Measurements from ENCODE around the gene FIBP.

The FIBP gene

DNA sequence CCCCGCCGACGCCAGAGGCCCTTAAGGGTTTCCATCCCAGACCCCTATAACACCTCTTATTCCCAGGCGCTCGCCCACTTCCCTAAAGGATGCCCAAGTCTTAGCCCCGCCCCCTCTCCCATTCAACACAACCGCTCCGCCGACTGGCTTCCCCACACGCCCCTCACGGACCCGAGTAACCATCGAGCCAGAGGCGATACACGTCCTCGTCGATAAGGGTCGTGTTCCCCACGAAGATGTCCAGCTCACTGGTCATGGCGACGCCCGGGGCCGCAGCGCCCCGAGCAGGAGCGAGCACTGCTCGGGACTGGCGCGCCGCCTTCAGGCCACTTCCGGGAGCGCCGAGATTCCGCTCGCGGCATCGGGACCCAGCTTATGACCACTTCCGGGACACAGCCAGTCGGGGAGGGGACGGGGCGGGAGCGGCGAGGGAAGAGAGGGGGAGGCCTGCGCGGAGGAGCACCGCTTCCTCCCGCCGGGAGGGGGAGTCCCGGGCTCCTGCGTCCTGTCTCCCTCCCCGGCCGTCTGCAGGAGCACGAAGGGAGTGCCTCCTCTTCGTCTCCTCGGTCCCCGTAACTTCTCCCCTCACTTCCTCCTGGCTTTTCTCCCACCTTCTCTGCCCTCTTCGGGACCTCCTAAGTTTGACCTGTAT is at the start of gene FIBP:
Gene FIBP, minus strand, starts transcription at position 309 of the 652 bp plus-strand sequence. Its CDS starts 53 bp downstream, at position 256.
- peak; percentile 61 to 98 (median 95) for DNase-seq

DNA sequence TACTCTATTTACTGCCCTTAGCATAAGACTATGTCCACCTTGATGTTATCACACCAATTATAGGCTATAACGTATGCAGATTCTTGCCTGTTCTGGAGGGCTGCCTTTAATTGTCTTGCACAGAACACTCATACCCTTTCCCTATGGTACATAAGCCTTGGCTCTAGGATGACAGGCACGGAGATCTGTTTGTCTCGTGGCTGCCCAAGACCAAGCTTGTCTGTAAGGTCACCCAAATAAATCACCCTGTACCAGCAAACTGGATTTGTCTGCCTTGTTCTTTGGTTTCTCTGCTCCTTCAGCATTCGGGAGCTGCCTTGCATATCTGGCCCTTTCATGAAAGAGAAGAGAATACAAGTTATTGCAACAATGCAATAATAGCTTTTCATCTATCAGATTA is 49.5 kb upstream of the FIBP start:
- DNase-seq: no peak

DNA sequence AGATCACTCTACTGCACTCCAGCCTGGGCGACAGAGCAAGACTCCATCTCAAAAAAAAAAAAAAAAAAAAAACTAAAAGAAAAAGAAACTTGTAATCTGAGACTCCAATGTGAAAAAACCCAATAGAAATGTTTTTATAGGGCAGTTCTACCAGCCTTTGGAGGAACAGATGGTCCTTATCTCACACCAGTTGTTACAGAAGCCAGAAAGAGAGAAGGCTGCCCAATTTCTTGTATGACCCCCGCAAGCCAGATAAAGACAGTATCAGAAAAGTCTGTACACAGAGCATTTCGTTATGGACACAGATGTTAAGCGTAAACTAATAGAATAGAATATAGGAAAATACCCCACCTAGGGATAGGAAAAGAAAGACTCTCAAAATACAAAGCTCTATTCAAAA is 45.7 kb upstream of the FIBP start:
- DNase-seq: no peak

DNA sequence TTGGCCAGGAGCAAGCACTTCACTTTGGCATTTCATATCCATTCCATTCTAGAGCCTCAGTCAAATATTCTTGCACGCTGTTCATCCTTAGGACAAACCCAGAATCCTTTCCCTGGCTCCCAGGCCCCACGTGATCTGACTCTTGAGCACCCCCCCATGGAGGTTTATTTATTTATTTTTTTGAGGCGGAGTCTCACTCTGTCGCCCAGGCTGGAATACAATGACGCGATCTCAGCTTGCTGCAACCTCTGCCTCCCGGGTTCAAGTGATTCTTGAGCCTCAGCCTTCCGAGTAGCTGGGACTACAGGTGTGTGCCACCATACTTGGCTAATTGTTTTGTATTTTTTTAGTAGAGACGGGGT is 44.3 kb upstream of the FIBP start:
- DNase-seq: no peak

DNA sequence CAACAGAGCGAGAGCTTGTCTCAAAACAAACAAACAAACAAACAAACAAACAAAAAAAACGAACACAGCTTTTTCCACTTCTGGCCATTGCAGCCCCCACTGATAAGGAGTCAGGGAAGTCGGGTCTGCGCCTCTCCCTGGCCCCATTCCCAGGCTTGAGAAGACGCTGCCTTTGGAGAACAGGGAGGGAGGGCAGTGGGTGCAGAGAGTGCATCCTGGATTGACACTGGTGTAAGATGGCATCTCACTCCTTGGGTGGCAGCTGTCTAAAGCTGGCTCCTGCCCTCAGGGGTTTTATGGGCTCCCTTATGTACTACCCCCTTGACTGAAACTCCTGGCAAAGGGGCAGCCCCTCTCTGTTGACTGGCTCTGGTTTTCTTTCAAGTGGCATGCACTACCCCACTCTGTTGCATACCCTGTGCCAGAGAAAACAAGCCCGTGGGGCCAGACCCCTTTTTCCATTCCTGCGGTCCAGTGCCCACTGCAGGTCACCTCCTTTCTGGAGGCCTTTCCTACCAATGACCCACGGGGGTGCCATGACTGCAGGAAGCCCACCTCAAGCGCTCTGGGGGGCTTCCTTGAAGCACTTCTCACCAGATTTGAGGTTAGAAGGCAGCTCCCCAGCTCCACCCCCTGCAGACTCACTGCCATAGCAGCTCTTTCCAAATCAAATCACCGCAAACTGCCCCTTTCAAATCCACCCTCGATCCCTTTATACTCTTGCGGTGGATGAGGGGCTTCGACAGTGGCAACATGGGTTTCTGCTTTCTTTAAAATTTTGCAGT is 43.7 kb upstream of the FIBP start:
- no peak for DNase-seq

DNA sequence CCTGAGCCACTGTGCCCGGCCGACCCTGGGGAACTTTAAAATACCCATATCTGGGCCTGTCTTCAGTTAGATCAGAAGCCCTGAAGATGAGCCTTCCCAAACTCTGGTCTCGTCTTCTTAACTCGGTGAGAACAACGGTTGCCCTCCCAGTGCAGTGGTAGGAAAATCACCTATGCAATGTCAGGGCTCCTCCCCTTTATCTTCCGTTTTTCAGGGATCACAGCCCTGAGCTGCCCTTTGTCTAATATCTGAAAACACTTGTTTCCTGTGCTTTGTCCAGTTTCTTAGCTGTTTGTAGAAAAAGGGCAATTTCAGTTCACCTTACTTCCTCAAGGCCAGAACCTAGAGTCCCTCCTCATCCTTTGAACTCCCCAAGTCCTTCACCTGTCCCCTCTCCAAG is 40.4 kb upstream of the FIBP start:
- DNase-seq: no peak

DNA sequence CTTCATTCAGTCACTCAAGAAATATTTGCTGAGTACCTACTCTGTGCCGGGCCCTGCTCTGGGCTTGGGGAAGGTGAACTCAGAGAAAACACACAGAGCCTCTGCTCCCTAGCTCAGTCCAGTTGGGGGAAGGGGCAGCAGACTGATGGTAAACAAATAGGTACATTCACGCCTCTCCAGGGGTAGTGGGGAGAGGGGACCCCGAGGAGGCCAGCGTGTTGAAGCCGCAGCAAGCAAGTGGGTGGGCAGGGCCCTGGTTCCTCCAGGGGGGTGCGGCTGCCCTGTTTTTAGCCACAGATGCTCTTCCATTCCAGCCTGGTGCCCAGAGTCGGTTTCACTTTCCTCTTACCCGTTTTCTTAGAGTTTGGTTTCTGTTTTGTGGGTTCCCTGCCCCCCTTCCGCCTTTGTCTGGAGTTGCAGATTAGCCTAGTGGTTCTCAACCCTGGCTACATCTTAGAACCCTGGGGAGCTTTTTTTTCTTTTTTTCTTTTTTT is 39.7 kb upstream of the FIBP start:
- peak in 3 of 56 donors; percentile 4 to 39 (median 10) for DNase-seq

DNA sequence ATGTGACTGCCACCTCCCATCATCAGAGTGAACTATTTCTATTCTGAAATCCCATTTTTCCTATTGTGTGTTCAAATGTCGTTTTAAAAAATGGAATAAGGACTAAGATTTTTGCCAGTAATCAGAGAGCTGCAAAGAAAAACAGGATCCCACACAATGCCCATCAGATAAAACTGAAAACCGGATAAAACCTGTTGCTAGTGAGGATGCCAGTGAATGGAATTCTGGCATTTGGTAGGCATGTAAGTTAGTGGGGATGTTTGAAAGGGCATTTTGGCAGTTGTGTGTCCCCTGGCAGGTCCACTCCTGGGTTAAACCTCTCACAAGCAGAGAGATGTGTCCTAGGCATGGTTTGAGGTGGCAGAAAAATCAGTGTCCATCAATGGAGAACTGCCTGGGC is 37.1 kb upstream of the FIBP start:
- DNase-seq: no peak

DNA sequence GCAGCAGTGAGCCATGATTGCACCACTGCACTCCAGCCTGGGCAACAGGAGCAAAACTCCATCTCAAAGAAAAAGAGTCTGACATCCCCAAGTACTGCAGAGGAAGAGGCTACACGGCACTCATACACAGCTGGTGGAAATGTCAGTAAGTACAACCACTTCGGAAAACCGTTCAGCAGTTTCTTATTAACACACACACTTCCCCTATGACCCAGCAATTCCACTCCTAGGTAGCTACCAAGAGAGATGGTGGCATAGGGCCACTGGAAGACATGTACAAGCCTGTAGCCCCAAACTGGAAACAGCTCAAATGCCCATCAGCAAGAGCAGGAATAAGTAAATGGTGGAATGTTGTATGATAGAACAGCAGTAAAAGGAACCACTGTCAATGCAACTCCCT is 34.3 kb upstream of the FIBP start:
- DNase-seq: no peak

DNA sequence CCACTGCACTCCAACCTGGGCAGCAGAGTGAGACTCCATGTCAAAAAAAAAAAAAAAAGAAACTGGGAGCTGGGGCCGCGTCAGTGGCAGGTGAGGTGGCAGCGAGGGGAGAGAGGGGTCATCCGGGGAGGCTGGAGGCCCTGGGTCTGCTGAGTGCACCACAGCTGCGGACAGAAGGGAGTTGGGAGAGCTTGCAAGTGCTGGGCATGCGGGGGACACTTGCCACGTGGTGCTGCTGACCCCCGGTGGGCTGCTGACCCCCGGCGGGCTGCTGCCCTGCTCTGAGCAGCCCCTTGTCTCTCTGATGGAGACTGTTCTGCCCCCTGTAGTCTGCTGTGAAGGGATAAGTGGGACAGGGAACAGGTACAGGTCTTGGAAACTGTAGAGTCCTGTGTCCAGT is 33.6 kb upstream of the FIBP start:
- no peak for DNase-seq

DNA sequence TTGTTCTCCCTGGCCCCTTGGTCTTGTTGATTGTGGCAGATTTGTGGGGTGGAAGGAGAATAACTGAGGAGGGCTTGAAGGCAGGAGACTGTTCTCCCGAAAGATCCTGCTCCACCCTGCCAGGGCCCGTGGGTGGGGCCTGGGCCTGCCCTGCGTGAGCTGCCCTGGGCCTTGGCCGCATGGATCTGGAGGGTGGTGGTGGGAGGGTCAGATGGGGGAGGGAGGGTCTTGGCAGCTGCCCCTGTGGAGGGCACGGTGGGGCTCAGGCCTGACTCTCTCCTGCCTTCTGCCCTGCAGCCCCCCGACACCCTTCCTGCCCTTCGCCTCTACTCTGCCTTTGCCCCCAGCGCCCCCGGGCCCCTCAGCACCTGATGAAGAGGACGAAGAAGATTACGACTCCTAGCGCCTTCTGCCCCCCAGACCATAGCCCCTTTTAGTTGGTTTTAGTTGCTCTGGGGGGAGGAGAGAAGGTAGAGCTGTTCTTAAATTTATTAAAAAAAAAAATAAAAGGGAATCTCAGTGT is 32.8 kb upstream of the FIBP start:
- no peak for DNase-seq

DNA sequence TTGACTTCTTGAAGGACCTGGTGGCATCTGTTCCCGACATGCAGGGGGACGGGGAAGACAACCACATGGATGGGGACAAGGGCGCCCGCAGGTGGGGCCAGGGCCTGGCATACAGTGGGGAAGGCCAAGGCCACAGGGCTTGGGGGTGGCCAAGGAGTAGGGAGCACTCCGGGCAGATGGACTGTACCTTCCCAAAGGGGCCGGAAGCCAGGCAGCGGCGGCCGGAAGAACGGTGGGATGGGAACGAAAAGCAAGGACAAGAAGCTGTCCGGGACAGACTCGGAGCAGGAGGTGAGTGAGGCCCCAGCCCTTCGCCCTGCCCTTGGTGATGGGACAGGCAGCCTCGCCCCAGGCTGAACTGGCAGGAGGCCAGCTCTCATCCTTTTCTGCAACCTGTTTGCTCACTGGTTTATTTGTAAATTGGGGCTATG is 32.1 kb upstream of the FIBP start:
- no peak for DNase-seq

DNA sequence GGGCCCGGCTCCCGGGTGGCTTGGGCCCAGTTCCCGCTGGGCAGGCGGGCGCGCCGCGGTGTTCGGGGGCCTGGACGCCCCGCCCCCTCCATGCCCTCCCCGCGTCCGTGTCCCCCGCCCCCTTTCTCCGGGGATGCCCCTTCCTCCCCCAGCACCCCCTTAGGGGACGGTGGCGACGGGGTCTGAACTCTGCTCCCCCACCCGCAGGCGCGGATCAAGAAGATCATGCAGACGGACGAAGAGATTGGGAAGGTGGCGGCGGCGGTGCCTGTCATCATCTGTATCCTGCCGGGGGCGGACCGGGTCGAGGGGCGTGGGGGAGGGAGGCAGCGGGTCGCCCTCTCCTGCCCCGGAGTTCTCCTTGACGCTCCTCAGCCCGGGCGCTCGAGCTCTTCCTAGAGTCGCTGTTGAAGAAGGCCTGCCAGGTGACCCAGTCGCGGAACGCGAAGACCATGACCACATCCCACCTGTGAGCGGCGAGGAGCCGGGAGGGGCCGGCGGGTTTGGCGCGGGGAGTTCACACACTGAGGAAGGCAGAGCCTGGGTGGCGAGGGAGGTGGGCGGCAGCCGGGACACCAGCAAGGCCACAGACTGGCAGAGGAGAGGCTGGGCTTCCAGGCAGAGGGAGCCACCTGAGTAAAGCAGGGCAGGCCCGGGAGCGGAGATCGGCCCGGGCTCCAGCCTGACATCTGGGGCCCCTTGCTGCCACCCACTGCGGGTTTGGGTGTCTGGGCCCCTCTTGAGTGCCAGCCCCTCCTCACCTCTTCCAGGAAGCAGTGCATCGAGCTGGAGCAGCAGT is 31.5 kb upstream of the FIBP start:
- peak in 8 of 56 donors; percentile 12 to 66 (median 46) for DNase-seq

DNA sequence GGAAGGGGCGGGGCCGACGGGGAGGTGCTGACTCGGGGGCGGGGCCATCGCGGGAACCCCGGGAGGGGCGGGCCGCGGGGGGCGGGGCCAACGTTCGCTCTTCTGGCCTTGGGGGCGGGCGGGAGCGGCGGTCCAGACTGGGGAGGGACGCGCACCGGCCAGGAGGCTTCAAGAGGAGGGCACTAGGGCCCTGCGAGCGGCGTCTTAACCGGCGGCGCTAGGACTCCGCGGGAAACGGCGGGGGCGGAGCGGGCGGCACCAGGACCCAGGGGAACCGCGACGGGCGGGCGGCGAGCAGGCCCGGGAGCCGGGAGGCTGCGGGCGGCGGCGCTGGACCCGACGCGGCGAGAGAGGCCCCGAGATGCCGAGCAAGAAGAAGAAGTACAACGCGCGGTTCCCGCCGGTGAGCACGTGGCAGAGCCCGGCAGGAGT is 30.9 kb upstream of the FIBP start, which contains the start of gene DRAP1:
Gene DRAP1, plus strand, starts transcription at position 286 of the 432 bp plus-strand sequence. Its CDS starts 76 bp downstream, at position 362.
- peak; percentile 71 to 100 (median 98) for DNase-seq

DNA sequence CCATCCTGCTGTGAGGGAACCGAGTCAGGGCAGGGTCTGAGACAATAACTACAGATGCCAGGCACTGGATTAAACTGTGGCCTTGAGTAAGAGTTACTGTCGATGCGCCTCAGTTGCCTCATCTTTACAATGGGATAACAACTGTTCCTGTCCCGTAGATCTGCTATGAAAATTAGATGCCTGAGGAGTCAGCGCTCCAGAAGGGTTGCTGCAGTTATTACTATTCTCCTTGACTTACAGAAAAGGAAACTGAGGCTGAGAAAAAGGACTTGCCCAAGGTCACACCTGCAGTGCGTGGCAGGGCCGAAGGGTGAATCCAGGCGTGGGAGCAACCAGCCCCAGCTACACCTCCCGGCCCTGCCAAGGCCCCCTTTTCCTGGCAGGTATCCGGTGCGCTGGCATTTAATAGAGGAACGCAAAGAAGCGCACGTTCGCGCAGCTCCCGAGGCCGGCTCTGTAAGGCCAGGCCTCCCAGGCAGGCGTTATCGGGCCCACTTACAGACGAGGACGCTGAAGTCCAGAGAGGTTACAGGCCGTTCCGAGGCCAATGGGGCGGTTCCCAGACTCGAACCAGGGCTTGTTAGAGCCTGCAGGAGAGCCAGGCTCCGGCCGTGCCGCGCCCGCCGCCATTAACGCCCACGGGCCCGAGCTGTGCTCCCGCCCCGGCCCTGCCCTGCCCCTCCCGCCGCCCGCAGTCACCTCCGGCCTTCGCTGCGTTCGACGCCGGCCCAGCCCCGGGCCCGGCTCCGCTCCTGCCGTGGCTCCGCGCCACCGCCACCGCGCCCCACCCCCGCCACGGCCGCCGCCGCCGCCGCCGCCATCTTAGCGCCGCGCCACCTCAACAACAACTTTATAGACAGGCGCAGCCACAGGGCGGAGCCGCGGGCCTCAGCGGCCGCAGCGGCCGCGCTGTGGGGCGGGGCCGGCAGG is 30.2 kb upstream of the FIBP start, which contains the start of gene C11orf68:
Gene C11orf68, minus strand, starts transcription at position 852 of the 930 bp plus-strand sequence. Its CDS starts 31 bp downstream, at position 821.
- no peak for DNase-seq

DNA sequence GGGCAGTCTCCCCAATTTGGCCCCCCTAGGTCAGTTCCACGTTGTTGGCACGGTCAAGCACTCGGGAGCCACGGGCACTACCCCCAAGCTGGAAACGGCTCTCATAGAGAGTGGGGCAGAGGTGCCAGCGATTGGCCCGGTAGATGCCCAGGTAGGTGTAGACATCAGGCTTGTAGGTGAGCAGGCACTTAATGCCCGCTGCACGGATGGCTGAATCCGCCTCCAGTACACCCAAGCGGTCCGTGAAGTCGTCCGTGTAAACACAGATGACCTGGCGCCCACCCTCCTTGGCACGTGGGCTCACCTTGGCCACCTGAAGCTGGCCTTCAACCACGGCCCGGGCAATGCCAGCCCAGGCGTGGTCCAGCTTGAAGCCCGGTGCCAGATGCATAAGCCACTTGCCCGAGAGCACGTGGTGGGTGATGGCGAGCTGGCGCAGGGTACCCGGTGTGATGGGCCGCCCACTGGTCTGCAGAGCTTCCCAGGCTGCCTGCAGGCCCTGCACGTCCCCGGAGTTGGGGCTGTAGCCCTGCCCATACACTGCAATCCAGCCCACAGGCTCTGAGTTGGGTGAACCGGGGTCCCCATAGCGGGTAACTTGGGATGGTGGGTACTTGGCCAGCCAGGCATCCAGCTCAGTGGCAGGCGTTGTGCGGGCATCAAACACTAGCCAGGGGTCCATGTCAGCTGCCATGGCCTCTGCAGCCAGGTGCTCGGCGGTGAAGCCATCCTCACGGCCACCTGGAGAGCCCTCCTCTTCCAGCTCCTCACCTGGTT is 29.4 kb upstream of the FIBP start:
- DNase-seq: no peak

DNA sequence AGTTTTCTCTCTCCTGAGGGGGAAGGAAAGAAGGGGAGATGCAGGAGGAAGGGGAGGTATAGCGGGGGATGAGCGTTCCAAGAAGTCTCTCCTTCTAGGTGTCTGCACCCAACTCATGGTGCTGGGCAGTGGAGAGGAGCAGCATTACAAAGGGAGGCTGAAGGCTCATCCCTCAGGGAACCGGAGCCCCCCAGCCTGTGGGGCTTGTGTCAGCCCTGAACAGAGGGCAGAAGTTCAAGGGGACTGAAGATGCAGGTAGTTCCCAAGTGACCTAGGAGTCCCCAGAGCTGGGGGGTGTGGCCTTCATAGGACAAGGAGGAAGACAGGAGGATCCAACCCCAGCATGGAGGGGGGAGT is 28.8 kb upstream of the FIBP start:
- no peak for DNase-seq

DNA sequence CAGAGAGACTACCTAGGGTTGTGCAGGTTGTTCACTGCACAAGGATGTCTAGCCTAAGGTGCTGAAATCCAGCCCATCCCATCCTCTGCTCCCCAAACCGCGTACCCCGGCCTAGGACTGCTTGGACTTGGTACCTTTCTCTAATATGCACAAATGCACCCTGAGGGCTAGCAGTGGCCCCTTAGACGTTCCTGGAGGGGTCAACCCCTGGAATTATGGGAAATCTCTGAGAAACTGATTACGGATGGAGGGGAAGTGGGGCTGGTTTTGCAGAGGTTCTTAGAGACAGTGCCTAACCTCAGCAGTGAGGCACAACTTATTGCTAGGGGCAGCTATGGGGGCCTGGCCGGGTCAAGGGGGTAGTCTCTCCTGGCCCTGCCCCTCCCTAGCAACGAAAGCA is 28.1 kb upstream of the FIBP start:
- DNase-seq: no peak

DNA sequence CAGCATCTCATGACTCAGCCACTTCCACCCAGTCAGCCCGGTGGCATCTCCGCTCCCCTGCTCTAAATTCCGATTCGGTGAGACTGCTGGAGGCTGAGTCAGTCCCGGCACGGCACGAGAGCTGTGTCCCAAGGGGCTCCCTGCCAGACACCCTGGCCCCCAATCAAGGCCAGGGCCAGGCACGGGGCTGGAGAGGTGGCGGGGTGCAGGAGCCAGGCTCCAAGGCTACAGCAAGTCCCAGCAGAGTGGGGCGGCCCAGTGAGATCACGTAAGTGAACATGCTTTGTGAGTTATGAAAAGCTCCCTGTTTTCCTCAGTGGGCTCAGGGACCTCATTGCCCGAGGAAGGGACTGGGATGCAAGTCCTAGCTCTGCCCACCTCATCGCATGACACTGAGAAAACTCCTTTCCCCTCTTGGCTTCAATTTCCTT is 27.6 kb upstream of the FIBP start:
- DNase-seq: peak in 13 of 56 donors; percentile 3 to 88 (median 29)
